Stomach (tissue), 4 donors: ENCODE results near the gene FTO.

Experiments
- EP300 ChIP-seq: sonication (generic); formaldehyde crosslinking; IDR thresholded peaks from one replicate; pipeline ENCODE4 v1.6.1; 2017; ENCODE audit warnings: antibody characterized with exemption
- POLR2A ChIP-seq, 4 donors: fragments of 450-650 bp; IDR thresholded peaks; one replicate each; pipeline ENCODE4 v1.6.1; 2016; ENCODE audit warnings: antibody characterized with exemption in 4 of 4, control low read depth in 2 of 4, mild to moderate bottlenecking in 1 of 4, moderate library complexity in 1 of 4
- POLR2AphosphoS5 ChIP-seq, 3 donors: sonication (generic); formaldehyde crosslinking; IDR thresholded peaks; one replicate each; pipeline ENCODE4 v1.6.1; 2016; ENCODE audit warnings: antibody characterized with exemption in 3 of 3
- TF ChIP-seq, protein P1 (sequence below), 7 experiments: fragments of 450-650 bp in 4 of 7; fragments of 200-600 bp in 3 of 7; sonication (generic) in 3 of 7; IDR thresholded peaks; one replicate each; pipeline ENCODE4 v1.5.1; 2016 to 2019; ENCODE audit warnings: antibody characterized with exemption in 7 of 7, control low read depth in 2 of 7, mild to moderate bottlenecking in 1 of 7

DNA sequence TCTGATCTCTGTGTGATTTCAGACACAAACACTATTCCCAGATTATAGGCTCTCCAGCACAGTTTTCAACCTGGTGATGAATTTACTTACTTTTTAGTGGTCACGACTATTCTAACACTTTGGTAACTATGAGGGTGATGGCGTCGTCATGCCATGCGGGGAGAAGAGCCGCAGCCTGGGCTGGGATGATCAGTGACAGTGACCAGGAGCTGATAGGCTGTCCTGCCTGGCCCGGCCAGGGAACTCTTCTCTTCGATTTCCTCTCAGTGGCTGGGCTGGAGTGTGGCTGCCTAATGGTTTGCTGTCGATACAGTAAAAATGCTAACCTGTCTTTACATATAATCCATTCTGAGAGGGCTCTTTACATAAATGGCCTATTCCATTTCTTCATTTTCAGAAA lies 469.5 kb downstream of the FTO start:
- TF ChIP-seq POLR2A (IDR thresholded peaks at IDR 0.05) = no peak
- TF ChIP-seq, protein P1, sequence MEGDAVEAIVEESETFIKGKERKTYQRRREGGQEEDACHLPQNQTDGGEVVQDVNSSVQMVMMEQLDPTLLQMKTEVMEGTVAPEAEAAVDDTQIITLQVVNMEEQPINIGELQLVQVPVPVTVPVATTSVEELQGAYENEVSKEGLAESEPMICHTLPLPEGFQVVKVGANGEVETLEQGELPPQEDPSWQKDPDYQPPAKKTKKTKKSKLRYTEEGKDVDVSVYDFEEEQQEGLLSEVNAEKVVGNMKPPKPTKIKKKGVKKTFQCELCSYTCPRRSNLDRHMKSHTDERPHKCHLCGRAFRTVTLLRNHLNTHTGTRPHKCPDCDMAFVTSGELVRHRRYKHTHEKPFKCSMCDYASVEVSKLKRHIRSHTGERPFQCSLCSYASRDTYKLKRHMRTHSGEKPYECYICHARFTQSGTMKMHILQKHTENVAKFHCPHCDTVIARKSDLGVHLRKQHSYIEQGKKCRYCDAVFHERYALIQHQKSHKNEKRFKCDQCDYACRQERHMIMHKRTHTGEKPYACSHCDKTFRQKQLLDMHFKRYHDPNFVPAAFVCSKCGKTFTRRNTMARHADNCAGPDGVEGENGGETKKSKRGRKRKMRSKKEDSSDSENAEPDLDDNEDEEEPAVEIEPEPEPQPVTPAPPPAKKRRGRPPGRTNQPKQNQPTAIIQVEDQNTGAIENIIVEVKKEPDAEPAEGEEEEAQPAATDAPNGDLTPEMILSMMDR (IDR thresholded peaks at IDR 0.05) = no peak
- TF ChIP-seq POLR2AphosphoS5 (IDR thresholded peaks at IDR 0.05) = no peak
- no peak for TF ChIP-seq EP300
